Measurements from ENCODE around the gene NCKAP5. TPM values are rescaled to one million over a fixed set of nuclear protein-coding genes. Genes with fewer than 3 reads are reported as not detected.

NCKAP5 gene
- polyA plus RNA-seq, 2 of the 4 experiments (the other 2 are of a cell fraction) = 3.0 to 4.1 TPM

DNA sequence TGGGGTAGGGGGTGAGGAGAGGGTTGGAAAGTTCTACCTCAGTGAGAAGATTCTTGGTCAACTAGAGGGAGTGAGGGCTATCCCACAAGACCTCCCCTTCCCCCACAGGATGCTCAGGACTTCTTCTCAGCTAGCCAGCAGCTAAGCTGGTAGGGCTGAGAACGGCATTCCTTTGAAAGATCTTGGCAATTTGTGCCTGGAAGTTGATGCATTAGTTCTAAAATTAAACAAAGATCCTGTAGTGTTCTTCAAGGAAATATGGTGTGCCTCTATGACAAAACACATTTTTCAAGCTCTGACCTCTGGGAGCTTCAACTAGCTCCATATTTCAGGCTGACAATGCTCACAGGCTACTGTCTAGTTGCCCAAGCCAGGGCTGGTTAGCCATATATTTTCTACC lies 900.6 kb downstream of the NCKAP5 start:
- WGBS (ENCODE audit: missing lambda C conversion rate) = 92% methylated on average over 1 of the region's 1 CpG
- Histone ChIP-seq H3K9me3 (no peaks in the 10 kb centered on the region), H3K4me3 (no peak overlapping the region), H3K4me2 (peak overlapping the region; percentile 99; the same call in 2 of the 3 replicates), H3K4me1 (peaks cover 13% of the 10 kb centered on the region), H3K27ac (no peak overlapping the region)
- ATAC-seq (no peak), FAIRE-seq (no peak), DNase-seq (ENCODE audit: low read depth in 1 of 2, low spot score in 1 of 2) (no peak)
- ChIA-PET POLR2A (no interaction called here), CTCF (interaction anchor here (0.5 to 2.4 kb wide), 3 partner anchors 8 to 21 kb away, joined by 3 to 7 read pairs (median 4); no protein-coding TSS in a partner anchor)
- TF ChIP-seq, protein P1, sequence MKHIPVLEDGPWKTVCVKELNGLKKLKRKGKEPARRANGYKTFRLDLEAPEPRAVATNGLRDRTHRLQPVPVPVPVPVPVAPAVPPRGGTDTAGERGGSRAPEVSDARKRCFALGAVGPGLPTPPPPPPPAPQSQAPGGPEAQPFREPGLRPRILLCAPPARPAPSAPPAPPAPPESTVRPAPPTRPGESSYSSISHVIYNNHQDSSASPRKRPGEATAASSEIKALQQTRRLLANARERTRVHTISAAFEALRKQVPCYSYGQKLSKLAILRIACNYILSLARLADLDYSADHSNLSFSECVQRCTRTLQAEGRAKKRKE (CRISPR knock-in tag; IDR thresholded peaks at IDR 0.05; ENCODE audit: low read depth) = no peak
- TF ChIP-seq FOSL2 (IDR thresholded peaks at IDR 0.05) (no peak), FOSL2 (CRISPR knock-in tag; IDR thresholded peaks at IDR 0.05) (no peak), ZC3H11A (IDR thresholded peaks at IDR 0.05) (no peak), EP300 (IDR thresholded peaks at IDR 0.05) (no peak), E2F6 (IDR thresholded peaks at IDR 0.05; ENCODE audit: borderline replicate concordance, low read depth) (no peak), POLR2A (IDR thresholded peaks at IDR 0.05; ENCODE audit: low read length) (no peak), GATA3 (IDR thresholded peaks at IDR 0.05; ENCODE audit: borderline replicate concordance) (no peak), KDM5A (IDR thresholded peaks at IDR 0.05) (no peak), RAD21 (conservative IDR thresholded peaks at IDR 0.05 in 1 of 2, IDR thresholded peaks at IDR 0.05 in 1 of 2) (no peak), NFE2L2 (conservative IDR thresholded peaks at IDR 0.05; ENCODE audit: low read length) (no peak), HEYL (CRISPR knock-in tag; IDR thresholded peaks at IDR 0.05) (no peak), PHF8 (IDR thresholded peaks at IDR 0.05; ENCODE audit: borderline replicate concordance, low read depth) (no peak), ESRRA (IDR thresholded peaks at IDR 0.05; ENCODE audit: borderline replicate concordance, low read length) (no peak), REST (IDR thresholded peaks at IDR 0.05) (no peak), RNF2 (IDR thresholded peaks at IDR 0.05; ENCODE audit: borderline replicate concordance, low read depth) (no peak), EHF (CRISPR knock-in tag; IDR thresholded peaks at IDR 0.05) (no peak), ZSCAN20 (CRISPR knock-in tag; IDR thresholded peaks at IDR 0.05) (no peak)
- TF ChIP-seq, protein P2, sequence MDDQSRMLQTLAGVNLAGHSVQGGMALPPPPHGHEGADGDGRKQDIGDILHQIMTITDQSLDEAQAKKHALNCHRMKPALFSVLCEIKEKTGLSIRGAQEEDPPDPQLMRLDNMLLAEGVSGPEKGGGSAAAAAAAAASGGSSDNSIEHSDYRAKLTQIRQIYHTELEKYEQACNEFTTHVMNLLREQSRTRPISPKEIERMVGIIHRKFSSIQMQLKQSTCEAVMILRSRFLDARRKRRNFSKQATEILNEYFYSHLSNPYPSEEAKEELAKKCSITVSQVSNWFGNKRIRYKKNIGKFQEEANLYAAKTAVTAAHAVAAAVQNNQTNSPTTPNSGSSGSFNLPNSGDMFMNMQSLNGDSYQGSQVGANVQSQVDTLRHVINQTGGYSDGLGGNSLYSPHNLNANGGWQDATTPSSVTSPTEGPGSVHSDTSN (IDR thresholded peaks at IDR 0.05) = no peak
- TF ChIP-seq, protein P3, sequence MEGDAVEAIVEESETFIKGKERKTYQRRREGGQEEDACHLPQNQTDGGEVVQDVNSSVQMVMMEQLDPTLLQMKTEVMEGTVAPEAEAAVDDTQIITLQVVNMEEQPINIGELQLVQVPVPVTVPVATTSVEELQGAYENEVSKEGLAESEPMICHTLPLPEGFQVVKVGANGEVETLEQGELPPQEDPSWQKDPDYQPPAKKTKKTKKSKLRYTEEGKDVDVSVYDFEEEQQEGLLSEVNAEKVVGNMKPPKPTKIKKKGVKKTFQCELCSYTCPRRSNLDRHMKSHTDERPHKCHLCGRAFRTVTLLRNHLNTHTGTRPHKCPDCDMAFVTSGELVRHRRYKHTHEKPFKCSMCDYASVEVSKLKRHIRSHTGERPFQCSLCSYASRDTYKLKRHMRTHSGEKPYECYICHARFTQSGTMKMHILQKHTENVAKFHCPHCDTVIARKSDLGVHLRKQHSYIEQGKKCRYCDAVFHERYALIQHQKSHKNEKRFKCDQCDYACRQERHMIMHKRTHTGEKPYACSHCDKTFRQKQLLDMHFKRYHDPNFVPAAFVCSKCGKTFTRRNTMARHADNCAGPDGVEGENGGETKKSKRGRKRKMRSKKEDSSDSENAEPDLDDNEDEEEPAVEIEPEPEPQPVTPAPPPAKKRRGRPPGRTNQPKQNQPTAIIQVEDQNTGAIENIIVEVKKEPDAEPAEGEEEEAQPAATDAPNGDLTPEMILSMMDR (IDR thresholded peaks at IDR 0.05) = no peak

Measured in A549 (cell line).